ENCODE data around the gene SRSF8.

Gene SRSF8

GRCh38 chr11:95068549-95068948 lies 1.8 kb downstream of the SRSF8 start:
- no peak for DNase-seq (ENCODE audit: low read depth in 3 of 3, low spot score in 1 of 3)

- DNase-seq (ENCODE audit: low read depth in 3 of 3, low spot score in 1 of 3): no peak
These were observed 3.8 kb downstream of the SRSF8 start for GRCh38 chr11:95070471-95070870.

- DNase-seq (ENCODE audit: low read depth in 3 of 3, low spot score in 1 of 3): no peak
These were observed 6.2 kb downstream of the SRSF8 start for GRCh38 chr11:95072948-95073347.

GRCh38 chr11:95074792-95075563 lies 8.3 kb downstream of the SRSF8 start:
- no peak for DNase-seq (ENCODE audit: low read depth in 3 of 3, low spot score in 1 of 3)

GRCh38 chr11:95076416-95076815 lies 9.7 kb downstream of the SRSF8 start:
- DNase-seq (ENCODE audit: low read depth in 3 of 3, low spot score in 1 of 3): no peak

- no peak for DNase-seq (ENCODE audit: low read depth in 3 of 3, low spot score in 1 of 3)
These were observed 10.3 kb downstream of the SRSF8 start for GRCh38 chr11:95076981-95077380.

GRCh38 chr11:95078526-95078925 lies 11.8 kb downstream of the SRSF8 start:
- DNase-seq (ENCODE audit: low read depth in 3 of 3, low spot score in 1 of 3): no peak

GRCh38 chr11:95081010-95081409 lies 14.3 kb downstream of the SRSF8 start:
- no peak for DNase-seq (ENCODE audit: low read depth in 3 of 3, low spot score in 1 of 3)

GRCh38 chr11:95081412-95081811 lies 14.7 kb downstream of the SRSF8 start:
- DNase-seq (ENCODE audit: low read depth in 3 of 3, low spot score in 1 of 3): no peak

GRCh38 chr11:95082576-95083001 lies 15.9 kb downstream of the SRSF8 start:
- no peak for DNase-seq (ENCODE audit: low read depth in 3 of 3, low spot score in 1 of 3)

- no peak for DNase-seq (ENCODE audit: low read depth in 3 of 3, low spot score in 1 of 3)
These were observed 17.8 kb downstream of the SRSF8 start for GRCh38 chr11:95084509-95084908.

GRCh38 chr11:95085117-95085816 lies 18.5 kb downstream of the SRSF8 start:
- no peak for DNase-seq (ENCODE audit: low read depth in 3 of 3, low spot score in 1 of 3)

- no peak for DNase-seq (ENCODE audit: low read depth in 3 of 3, low spot score in 1 of 3)
These were observed 19.4 kb downstream of the SRSF8 start for GRCh38 chr11:95086151-95086550.

GRCh38 chr11:95086836-95087570 lies 20.3 kb downstream of the SRSF8 start:
- DNase-seq (ENCODE audit: low read depth in 3 of 3, low spot score in 1 of 3): no peak

GRCh38 chr11:95088946-95089619 lies 22.4 kb downstream of the SRSF8 start:
- no peak for DNase-seq (ENCODE audit: low read depth in 3 of 3, low spot score in 1 of 3)

GRCh38 chr11:95089620-95090542 lies 23.2 kb downstream of the SRSF8 start, which contains the start of gene ENDOD1:
TSS of gene ENDOD1 (plus strand) at chr11:95089846. CDS start at chr11:95089928, 82 bp downstream.
- peak in 2 of 3 donors; percentile 68 to 78 for DNase-seq (ENCODE audit: low read depth in 3 of 3, low spot score in 1 of 3)

- DNase-seq (ENCODE audit: low read depth in 3 of 3, low spot score in 1 of 3): no peak
These were observed 25.0 kb downstream of the SRSF8 start for GRCh38 chr11:95091663-95092180.

- no peak for DNase-seq (ENCODE audit: low read depth in 3 of 3, low spot score in 1 of 3)
These were observed 26.0 kb downstream of the SRSF8 start for GRCh38 chr11:95092549-95093324.

- no peak for DNase-seq (ENCODE audit: low read depth in 3 of 3, low spot score in 1 of 3)
These were observed 26.8 kb downstream of the SRSF8 start for GRCh38 chr11:95093548-95093947.
